ENCODE results near the gene PCGF3.

- no peak for TF ChIP-seq CTCF (IDR thresholded peaks at IDR 0.05 in 4 of 5, conservative IDR thresholded peaks at IDR 0.05 in 1 of 5)
- no peak for TF ChIP-seq POLR2A (IDR thresholded peaks at IDR 0.05)
These were observed 110.0 kb downstream of the PCGF3 start for GRCh38 chr4:815464-816146.

All from gastrocnemius medialis (tissue), 4 donors.